DMS53 treated with DMSO at 0.1 percent for 48 hours (cell line): Measurements from ENCODE around the gene CCDC33.

ENCODE experiments used
- DNase-seq: peaks from one replicate; lab custom pipeline; 2025; ENCODE audit not compliant: unreplicated experiment; lab: John Stamatoyannopoulos, UW

Gene CCDC33

GRCh38 chr15:74228723-74229081, 7.4 kb upstream of the CCDC33 start:
- no peak for DNase-seq

- no peak for DNase-seq
Observed at GRCh38 chr15:74229686-74230085, 6.4 kb upstream of the CCDC33 start.

GRCh38 chr15:74231475-74231874, 4.7 kb upstream of the CCDC33 start:
- no peak for DNase-seq

- no peak for DNase-seq
Observed at GRCh38 chr15:74233373-74233772, 2.8 kb upstream of the CCDC33 start.

GRCh38 chr15:74233851-74234597, 2.1 kb upstream of the CCDC33 start:
- no peak for DNase-seq

- DNase-seq = no peak
Observed at GRCh38 chr15:74234598-74234875, 1.6 kb upstream of the CCDC33 start.

- DNase-seq = peak; percentile 47
Observed at GRCh38 chr15:74239051-74239705, 3.1 kb downstream of the CCDC33 start.

- peak; percentile 89 for DNase-seq
Observed at GRCh38 chr15:74240002-74240568, 4.0 kb downstream of the CCDC33 start.

GRCh38 chr15:74240897-74241614, 4.9 kb downstream of the CCDC33 start:
- DNase-seq = no peak

GRCh38 chr15:74242441-74243185, 6.5 kb downstream of the CCDC33 start:
- no peak for DNase-seq

- DNase-seq = peak; percentile 78
Observed at GRCh38 chr15:74243431-74243830, 7.3 kb downstream of the CCDC33 start.

- no peak for DNase-seq
Observed at GRCh38 chr15:74244822-74245341, 8.8 kb downstream of the CCDC33 start.

GRCh38 chr15:74245342-74245931, 9.3 kb downstream of the CCDC33 start:
- peak; percentile 44 for DNase-seq

GRCh38 chr15:74250266-74250665, 14.1 kb downstream of the CCDC33 start:
- DNase-seq = no peak

GRCh38 chr15:74251131-74251811, 15.1 kb downstream of the CCDC33 start:
- DNase-seq = no peak

- DNase-seq = no peak
Observed at GRCh38 chr15:74252291-74252690, 16.2 kb downstream of the CCDC33 start.

- DNase-seq = no peak
Observed at GRCh38 chr15:74252721-74253120, 16.6 kb downstream of the CCDC33 start.

GRCh38 chr15:74253211-74253921, 17.2 kb downstream of the CCDC33 start:
- no peak for DNase-seq

- DNase-seq = no peak
Observed at GRCh38 chr15:74257105-74257504, 21.0 kb downstream of the CCDC33 start.
